Purkinje cell (primary cell): ENCODE results near the gene P2RY4. TPM values are rescaled to one million over a fixed set of nuclear protein-coding genes. Genes with fewer than 3 reads are reported as not detected.

Experiments
- polyA plus RNA-seq: library from polyadenylated mRNA; unstranded; fragments of >200 nt; fragmentation: Nextera tagmentation; gene quantifications from 2 replicates; pipeline ENCODE4 v1.2.1, GENCODE V29; 2014

The P2RY4 gene
- polyA plus RNA-seq, result not detected in 2 replicates

DNA sequence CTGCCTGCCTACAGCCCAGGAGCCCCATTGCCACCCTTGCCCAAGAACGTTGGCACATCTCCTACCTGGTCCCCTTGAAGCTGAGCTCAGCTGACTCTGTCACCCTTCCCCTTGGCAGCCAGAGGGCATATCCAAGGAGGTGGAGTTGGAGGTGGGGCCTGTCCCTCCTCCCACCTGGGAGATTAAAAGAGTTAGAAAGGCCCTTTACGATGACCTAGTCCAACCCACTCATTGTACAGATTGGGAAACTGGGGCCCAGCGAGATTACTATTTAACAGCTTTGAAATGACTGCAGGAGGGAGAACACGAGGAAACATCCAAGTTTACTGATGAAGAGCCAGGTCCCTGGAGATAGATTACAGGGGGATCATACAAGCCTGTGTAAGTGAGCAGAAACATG lies at the start of gene P2RY4:
P2RY4 (minus strand) TSS at position 101 of the 400 bp plus-strand sequence. CDS start 580 bp downstream, outside the sequence.

DNA sequence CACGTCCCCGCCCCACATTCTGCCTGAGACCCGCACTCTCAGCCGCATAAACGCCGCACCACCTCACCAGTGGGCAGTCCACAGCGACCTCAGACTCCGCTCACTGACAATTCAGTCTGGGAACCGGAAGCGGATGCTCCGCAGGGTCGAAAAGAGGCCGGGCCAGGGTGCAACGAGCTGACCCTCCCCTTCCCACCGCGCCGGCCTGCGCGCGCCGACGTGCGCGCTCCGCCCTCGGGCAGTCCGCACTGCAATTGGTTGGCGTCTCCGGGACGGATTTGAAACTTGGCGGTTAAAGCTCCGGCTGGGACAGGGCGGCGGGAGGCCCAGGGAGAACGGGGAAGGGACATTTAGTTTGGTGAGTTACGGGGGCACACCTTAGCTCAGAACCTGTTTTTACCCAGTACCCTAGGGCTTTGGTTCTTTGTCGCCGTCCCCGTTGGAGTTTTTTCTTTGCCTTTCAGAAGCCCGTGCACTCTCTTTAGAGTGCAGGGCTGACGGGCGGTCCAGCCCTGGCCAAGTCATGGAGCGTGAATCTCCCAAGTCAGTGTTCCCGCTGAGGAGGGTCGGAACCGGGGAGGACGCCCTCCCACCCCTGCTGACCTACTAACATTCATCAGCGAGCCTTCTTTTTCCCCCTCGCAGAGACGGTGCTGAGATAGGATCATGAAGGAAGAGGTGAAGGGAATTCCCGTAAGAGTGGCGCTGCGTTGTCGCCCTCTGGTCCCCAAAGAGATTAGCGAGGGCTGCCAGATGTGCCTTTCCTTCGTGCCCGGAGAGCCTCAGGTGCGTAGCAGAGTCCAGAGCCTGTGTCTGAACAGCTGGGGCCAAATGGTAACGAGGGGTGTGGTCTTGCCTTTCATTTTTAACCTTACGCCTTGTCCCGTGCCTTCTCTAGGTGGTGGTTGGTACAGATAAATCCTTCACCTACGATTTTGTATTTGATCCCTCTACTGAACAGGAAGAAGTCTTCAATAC lies 30.1 kb upstream of the P2RY4 start, which contains the start of the genes KIF4A and PDZD11:
KIF4A (plus strand) TSS at position 312 of the 978 bp plus-strand sequence; CDS start at position 667, 355 bp downstream.
PDZD11 (minus strand) TSS at position 135 of the 978 bp plus-strand sequence. CDS start 586 bp downstream, outside the sequence.

DNA sequence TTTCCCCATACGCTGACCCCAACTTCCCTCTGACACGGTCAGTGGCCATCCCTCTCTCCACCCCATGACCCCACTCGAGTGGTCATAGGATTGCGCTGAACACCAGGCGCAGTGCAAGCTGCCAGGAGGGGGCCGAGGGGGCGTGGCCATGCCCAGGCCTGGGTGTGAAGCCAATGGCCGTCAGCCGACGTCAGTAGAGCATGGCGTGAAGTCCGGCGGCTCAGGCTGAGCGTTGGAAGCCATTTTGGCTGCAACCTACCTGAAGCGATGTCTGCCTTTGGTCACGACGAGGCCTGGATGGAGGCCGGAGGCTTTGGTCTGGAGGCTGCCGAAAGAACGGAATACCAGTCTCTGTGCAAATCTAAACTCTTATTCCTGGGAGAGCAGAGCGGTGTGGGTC lies 21.9 kb upstream of the P2RY4 start, which contains the start of gene RAB41:
RAB41 (plus strand) TSS at position 222 of the 400 bp plus-strand sequence; CDS start at position 268, 46 bp downstream.

GRCh38 chrX:70268034-70268433 lies 8.0 kb upstream of the P2RY4 start, which contains the start of gene ARR3:
Gene ARR3 (plus strand): TSS chrX:70268334. CDS start chrX:70269386, 1,052 bp downstream.

DNA sequence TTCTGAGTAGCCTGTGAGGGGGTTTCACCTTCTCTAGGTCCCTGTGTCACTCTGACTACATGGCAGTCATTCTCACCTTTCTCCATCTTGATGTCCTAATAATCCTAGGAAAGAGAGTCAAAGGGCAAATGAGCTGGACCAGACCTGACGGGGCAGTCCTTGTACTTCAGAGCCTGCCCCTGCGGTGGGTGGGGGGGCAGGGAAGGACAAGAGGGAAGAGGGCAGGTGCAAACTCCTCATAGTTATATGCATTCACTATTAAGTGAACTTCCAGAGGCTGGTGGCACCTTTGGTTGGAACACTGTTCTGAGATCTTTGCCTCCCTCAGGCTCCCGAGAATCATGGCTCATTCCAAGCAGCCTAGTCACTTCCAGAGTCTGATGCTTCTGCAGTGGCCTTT lies 25.6 kb downstream of the P2RY4 start, which contains the start of gene AWAT1:
AWAT1 (plus strand) TSS at position 301 of the 400 bp plus-strand sequence; CDS start at position 342, 41 bp downstream.

Other genes with a start within 250 kb of the P2RY4 start
- not detected in 2 replicates for gene AWAT2, start 210.3 kb downstream of the P2RY4 start, polyA plus RNA-seq
- not detected in 2 replicates for gene OTUD6A, start 197.7 kb downstream of the P2RY4 start, polyA plus RNA-seq
- gene IGBP1, start 126.8 kb downstream of the P2RY4 start, polyA plus RNA-seq, result 95.5 and 108 TPM in 2 replicates
- not detected in 2 replicates for gene DGAT2L6, start 82.7 kb downstream of the P2RY4 start, polyA plus RNA-seq
- gene AWAT1, start 25.5 kb downstream of the P2RY4 start, polyA plus RNA-seq, result not detected in 2 replicates
- gene ARR3, start 8.1 kb upstream of the P2RY4 start, polyA plus RNA-seq, result 0.39 TPM in 1 of 2 replicates, not detected in the other
- 0.69 TPM in 1 of 2 replicates, not detected in the other for gene RAB41, start 22.0 kb upstream of the P2RY4 start, polyA plus RNA-seq
- gene PDZD11, start 29.7 kb upstream of the P2RY4 start, polyA plus RNA-seq, result 351 and 377 TPM in 2 replicates
- gene KIF4A, start 29.9 kb upstream of the P2RY4 start, polyA plus RNA-seq, result 0.07 TPM in 1 of 2 replicates, not detected in the other
- gene GDPD2, start 163.1 kb upstream of the P2RY4 start, polyA plus RNA-seq, result 1.0 TPM in 1 of 2 replicates, not detected in the other
- 5.3 and 8.9 TPM in 2 replicates for gene DLG3, start 184.6 kb upstream of the P2RY4 start, polyA plus RNA-seq